Esophagus muscularis mucosa (tissue), 3 donors: ENCODE data around the gene RASL12.

Experiments used
- POLR2A ChIP-seq: fragments of 450-650 bp; IDR thresholded peaks from one replicate; pipeline ENCODE4 v1.6.1; 2017; ENCODE audit warnings: antibody characterized with exemption, moderate library complexity, mild to moderate bottlenecking, low read depth
- POLR2AphosphoS5 ChIP-seq, 2 donors: sonication (generic); formaldehyde crosslinking; IDR thresholded peaks; one replicate each; pipeline ENCODE4 v1.6.1; 2017; ENCODE audit warnings: antibody characterized with exemption in 2 of 2
- TF ChIP-seq, protein P1 (sequence below), 3 experiments: fragments of 200-600 bp in 2 of 3; fragments of 450-650 bp in 1 of 3; sonication (generic) in 2 of 3; IDR thresholded peaks; one replicate each; pipeline ENCODE4 v1.5.1; 2017 to 2019; ENCODE audit warnings: antibody characterized with exemption in 3 of 3, mild to moderate bottlenecking in 2 of 3, moderate library complexity in 1 of 3

DNA sequence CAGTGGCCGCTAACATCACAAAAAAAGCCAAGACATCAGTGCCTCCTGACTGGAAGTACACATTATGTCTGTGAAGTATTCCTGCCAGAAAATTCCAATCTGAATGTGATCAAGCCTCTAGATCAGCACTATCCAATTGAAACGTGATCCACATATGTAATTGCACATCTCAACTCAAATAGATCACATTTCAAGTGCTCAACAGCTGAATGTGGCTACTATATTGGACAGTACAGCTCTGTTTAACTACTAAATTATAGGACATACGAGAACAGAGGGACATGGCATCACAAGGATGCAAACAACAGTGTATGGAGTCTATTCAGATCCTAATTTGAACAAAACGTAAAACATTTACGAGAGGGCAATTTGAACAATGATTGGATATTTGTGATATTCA lies 47.8 kb upstream of the RASL12 start:
- TF ChIP-seq, protein P1, sequence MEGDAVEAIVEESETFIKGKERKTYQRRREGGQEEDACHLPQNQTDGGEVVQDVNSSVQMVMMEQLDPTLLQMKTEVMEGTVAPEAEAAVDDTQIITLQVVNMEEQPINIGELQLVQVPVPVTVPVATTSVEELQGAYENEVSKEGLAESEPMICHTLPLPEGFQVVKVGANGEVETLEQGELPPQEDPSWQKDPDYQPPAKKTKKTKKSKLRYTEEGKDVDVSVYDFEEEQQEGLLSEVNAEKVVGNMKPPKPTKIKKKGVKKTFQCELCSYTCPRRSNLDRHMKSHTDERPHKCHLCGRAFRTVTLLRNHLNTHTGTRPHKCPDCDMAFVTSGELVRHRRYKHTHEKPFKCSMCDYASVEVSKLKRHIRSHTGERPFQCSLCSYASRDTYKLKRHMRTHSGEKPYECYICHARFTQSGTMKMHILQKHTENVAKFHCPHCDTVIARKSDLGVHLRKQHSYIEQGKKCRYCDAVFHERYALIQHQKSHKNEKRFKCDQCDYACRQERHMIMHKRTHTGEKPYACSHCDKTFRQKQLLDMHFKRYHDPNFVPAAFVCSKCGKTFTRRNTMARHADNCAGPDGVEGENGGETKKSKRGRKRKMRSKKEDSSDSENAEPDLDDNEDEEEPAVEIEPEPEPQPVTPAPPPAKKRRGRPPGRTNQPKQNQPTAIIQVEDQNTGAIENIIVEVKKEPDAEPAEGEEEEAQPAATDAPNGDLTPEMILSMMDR (IDR thresholded peaks at IDR 0.05), result no peak
- TF ChIP-seq POLR2A (no peak), POLR2AphosphoS5 (IDR thresholded peaks at IDR 0.05) (no peak)
